Hematopoietic multipotent progenitor cell treated with erythropoietin and hydrocortisone succinate and interleukin-3 and kit ligand, for 4 days (in vitro differentiated cells): ENCODE data around the gene PHLDB3.
A peak's percentile ranks its signal among the peaks of the same experiment; 100 is the strongest.
"Not testable (repeated sequence)": the region's sequence is repeated elsewhere in the genome, so short reads cannot be mapped to it uniquely, and the experiment has no call there.

Experiments used
- DNase-seq: peaks from one replicate; pipeline ENCODE4 v3.0.0-alpha.2; 2015

Gene PHLDB3

DNA sequence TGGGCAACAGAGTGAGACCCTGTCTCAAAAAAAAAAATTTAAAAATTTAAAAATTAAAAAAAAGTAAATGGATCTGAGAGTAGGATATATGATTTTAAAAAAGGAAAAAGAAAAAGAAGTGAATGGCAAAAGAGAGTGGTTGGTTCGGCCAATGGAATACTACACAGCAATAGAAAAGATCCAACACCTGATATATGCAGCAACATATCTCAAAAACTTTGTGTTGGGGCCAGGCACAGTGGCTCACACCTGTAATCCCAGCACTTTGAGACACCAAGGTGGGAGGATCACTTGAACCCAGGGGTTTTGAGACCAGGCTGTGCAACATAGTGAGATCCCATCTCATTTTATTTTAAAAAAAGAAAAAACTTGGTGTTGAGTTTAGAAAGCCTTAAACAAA, 37.8 kb downstream of the PHLDB3 start:
- no peak for DNase-seq

DNA sequence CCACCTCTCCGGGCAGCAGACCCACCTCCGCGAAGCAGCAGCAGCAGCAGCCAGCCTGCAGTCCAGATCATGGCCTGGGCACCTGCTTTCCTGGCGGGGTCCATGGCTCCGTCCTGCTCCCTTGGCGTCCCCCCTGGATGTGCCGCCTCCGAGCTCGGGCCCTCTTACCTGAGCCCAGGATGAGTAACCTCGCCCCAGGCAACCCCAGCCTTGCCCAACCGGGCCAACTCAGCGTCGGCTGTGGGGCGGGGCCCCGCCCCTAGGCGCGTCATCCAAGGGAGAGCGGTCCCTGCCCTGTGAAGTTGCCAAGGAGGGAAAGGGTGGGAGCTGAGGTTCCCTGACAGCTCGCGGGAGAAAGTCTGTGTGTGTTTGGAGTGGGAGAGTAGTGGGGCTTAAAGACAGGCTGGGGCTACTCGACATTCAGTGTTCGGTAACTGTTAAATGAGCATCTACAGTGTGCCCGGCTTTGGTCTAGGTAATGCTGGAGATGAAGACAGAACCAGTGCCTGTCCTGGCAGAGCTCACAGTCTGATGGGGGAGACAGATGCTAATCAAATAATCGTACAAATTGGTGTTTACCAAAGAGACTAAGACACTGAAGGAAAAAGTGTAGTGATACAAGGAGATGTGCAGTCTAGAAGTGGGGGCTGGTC, 39.0 kb downstream of the PHLDB3 start, which contains the start of gene LYPD3:
Gene LYPD3 (minus strand): TSS at position 141 of the 653 bp plus-strand sequence. CDS start 37 bp downstream, at position 104.
- no peak for DNase-seq

GRCh38 chr19:43464134-43464775, 40.3 kb downstream of the PHLDB3 start:
- DNase-seq = no peak

- DNase-seq = peak; percentile 98
Measured at GRCh38 chr19:43463381-43464133, 41.0 kb downstream of the PHLDB3 start.

GRCh38 chr19:43462785-43463380, 41.7 kb downstream of the PHLDB3 start:
- no peak for DNase-seq

DNA sequence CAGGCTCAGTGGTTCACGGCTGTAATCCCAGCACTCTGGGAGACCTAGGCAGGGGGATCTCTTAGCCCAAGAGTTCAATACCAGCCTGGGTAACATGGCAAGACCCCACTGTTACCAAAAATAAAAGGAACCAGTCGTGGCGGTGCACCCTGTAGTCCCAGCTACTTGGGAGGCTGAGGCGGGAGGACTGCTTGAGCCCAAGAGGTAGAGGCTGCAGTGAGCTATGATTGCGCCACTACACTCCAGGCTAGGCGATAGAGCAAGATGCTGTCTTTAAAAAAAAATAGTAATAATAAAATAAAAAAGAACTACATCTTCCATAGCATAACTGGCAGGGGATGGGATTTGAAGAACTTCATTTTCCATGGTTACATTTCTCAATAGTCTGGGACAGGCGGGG, 42.2 kb downstream of the PHLDB3 start:
- DNase-seq = no peak

- no peak for DNase-seq
Measured at GRCh38 chr19:43461303-43461702, 43.2 kb downstream of the PHLDB3 start.

- DNase-seq = no peak
Measured at GRCh38 chr19:43460362-43461016, 44.1 kb downstream of the PHLDB3 start.

- no peak for DNase-seq
Measured at GRCh38 chr19:43457809-43458208, 46.7 kb downstream of the PHLDB3 start.

DNA sequence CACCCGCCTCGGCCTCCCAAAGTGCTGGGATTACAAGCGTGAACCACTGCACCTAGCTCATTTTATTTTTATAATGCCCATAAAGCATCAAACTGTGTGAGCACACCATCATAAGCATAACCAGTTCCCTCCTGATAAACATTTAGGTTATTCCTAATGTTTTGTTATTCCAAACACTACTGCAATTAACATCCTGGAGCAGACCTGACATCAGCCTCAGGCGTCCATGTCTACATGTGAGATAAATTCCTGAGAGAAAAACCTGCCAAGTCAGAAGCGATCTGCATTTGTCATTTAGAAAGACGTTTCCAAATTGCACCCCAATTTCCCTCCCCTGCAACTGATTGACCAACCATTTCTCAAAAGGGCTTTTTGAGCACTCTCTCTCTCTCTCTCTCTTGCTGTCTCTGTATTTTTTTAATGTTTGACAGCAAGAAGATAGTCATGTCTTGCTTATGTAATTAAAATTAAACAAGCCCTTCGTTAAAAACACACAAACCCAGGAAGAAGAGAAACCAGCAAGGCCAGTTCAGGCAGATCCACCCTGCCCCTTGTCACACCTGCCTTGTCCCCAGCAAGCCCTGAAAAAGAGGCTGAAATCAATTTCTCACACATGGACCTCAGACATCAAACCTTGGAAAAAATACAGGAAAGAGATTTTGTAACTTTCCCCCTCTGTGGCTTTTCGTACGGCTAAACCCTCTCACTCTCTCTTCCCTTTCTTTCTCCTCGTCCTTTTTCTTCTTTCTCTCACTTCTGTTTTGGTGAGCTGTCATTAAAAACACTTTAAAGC, 49.0 kb downstream of the PHLDB3 start:
- no peak for DNase-seq

- no peak for DNase-seq
Measured at GRCh38 chr19:43454031-43454430, 50.5 kb downstream of the PHLDB3 start.

DNA sequence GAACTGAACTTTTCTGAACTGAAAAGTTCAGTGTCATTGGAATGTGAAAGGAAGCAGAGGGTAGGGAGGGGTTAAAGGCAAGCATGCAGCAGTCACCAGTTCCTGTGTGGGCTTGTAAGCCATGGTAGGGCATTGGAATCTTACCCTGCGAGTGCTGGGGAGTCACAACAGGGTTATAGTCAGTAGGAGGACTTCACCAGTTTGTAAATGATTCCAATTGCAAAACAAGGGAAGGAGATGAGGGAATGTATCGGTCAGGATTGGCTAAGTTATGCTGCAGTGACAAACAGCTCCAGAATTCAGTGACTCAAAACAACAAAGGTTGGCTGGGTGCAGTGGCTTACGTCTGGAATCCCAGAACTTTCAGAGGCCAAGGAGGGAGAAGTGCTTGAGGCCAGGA, 52.0 kb downstream of the PHLDB3 start:
- DNase-seq = no peak

DNA sequence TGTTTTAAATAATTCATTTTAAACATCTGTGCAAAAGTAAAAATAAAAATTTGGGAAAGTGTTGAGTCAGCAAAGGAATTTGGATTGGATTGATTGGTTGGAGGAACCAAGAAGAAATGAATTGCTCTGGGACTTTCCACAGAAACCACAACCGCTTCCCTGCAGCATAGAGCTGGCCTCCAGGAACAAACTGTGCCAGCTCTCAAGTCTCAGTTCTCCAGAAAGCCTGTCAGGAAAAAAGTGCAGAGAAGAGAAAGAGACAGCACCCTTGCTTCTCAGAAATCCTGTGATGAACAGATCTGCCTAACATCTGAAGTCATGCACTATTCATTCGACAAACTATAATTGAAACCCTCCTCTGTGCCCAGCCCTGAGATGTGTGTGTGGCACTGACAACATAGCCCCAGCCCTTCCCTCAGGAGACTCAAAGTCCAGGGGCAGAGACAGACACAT, 54.0 kb downstream of the PHLDB3 start:
- DNase-seq = no peak

DNA sequence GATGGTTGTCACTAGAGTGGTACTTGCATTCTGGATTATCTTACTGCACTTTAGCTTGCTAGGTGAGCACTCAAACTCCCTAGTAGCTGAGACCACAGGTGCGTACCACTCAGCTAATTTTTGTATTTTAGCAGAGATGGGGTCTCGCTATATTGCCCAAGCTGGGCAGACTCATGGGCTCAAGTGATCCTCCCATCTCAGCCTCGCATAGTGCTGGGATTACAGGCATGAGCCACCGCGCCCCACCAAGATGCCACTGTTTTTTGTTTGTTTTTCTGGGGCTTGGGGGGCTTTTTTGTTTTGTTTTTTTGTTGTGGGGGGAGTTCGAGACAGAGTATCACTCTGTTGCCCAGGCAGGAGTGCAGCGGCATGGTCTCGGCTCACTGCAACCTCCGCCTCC, 56.9 kb downstream of the PHLDB3 start:
- DNase-seq = no peak

GRCh38 chr19:43446746-43447489, 57.6 kb downstream of the PHLDB3 start:
- DNase-seq = peak; percentile 87

DNA sequence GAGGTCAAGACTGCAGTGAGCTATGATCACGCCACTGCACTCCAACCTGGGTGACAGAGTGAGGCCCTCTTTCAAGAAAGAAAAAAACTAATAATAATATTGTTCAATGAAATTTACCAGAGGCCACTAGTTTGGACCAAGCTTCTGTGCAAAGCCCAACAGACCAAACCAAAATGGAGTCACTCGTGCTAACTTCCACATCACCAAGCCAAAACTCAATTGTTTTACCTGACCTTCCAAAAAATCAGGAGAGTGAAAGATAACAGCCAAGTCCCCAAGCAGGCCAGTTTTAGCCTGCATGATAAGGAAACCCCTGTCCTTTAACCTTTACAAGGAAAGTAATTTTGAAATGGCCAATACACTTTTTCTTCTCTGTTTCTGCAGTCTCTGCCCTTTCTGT, 59.1 kb downstream of the PHLDB3 start:
- no peak for DNase-seq

DNA sequence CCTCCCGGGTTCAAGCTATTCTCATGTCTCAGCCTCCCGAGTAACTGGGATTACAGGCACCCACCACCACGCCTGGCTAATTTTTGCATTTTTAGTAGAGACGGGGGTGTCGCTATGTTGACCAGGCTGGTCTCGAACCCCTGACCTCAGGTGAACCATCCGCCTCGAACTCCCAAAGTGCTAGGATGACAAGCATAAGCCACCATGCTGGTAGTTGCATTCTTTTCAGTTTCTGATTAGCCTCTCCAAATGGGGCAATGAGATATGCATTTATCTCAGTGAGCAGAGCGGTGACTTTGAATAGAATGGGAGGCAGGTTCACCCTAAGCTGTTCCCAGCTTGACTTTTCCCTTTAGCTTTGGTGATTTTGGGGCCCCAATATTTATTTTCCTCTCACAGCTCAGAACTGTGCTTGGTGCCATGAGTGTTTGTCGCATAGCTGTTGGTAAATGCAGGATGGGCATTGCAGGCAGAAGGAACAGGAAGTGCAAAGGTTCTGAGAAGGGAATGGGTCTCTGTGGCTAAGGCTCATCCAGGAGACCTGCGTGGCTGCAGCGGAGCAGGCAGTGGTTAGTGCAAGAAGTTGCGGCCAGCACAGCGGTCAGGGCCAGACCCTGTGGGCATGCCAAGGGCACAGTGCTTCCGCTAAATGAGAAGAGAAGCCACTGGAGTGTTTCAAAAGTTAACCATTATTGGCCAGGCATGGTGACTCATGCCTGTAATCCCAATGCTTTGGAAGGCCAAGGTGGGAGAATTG, 59.8 kb downstream of the PHLDB3 start:
- DNase-seq = peak; percentile 46

- not testable (repeated sequence) for DNase-seq
Measured at GRCh38 chr19:43444091-43444490, 60.5 kb downstream of the PHLDB3 start.

DNA sequence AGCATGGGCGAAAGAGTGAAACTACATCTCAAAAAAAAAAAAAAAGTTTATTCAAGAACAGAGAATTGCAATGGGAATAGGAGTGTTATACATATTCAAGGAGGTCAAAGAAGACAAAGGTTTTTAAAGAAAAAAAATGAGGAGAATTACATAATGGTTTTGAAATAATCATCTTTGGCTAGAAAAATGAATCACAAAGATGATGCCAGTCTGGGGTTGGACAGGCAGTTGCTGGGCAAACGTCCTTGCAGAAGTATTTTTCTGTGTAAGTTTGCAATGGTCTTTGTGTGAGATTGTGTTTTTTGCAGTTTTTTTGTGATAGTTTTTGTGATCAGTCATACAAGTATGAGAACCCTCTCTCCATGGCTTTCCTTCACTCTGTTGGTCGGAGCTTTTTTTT, 62.8 kb downstream of the PHLDB3 start:
- no peak for DNase-seq

- no peak for DNase-seq
Measured at GRCh38 chr19:43439709-43440063, 64.9 kb downstream of the PHLDB3 start.
